Endodermal cell (in vitro differentiated cells): Measurements from ENCODE around the gene ASS1. TPM values are rescaled to one million over a fixed set of nuclear protein-coding genes. Genes with fewer than 3 reads are reported as not detected.
"Not testable (repeated sequence)": the region's sequence is repeated elsewhere in the genome, so short reads cannot be mapped to it uniquely, and the experiment has no call there.

ENCODE experiments used
- DNase-seq: peaks from one replicate; pipeline ENCODE4 v3.0.0-alpha.2; 2017
- H3K27ac ChIP-seq: 2 replicates; pipeline ENCODE4 v1.5.1; 2013; ENCODE audit warnings: mild to moderate bottlenecking, low read depth, low read length, moderate library complexity
- H3K27me3 ChIP-seq: 2 replicates; pipeline ENCODE4 v1.6.1; 2013; ENCODE audit warnings: mild to moderate bottlenecking, low read length, moderate library complexity; ENCODE audit not compliant: insufficient read depth, control insufficient read depth, poor library complexity, severe bottlenecking
- H3K36me3 ChIP-seq: 2 replicates; pipeline ENCODE4 v1.7.0; 2013; ENCODE audit warnings: mild to moderate bottlenecking, low read length, moderate library complexity; ENCODE audit not compliant: control insufficient read depth, insufficient read depth
- H3K4me1 ChIP-seq: one replicate; pipeline ENCODE4 v1.7.0; 2013; ENCODE audit warnings: low read length; ENCODE audit not compliant: control insufficient read depth, insufficient read depth
- H3K4me3 ChIP-seq: 2 replicates; pipeline ENCODE4 v1.5.1; 2013; ENCODE audit warnings: mild to moderate bottlenecking, low read length, moderate library complexity
- H3K9ac ChIP-seq: 2 replicates; pipeline ENCODE4 v1.6.1; 2013; ENCODE audit warnings: mild to moderate bottlenecking, low read length, moderate library complexity; ENCODE audit not compliant: poor library complexity, severe bottlenecking; ENCODE audit errors: extremely low read depth
- H3K9me3 ChIP-seq: 2 replicates; pipeline ENCODE4 v1.6.1; 2013; ENCODE audit warnings: mild to moderate bottlenecking, low read length, moderate library complexity; ENCODE audit not compliant: control insufficient read depth
- H3K27ac Mint-ChIP-seq: 2 replicates; pipeline ENCODE4 v1.8.0; 2020; ENCODE audit warnings: mixed read lengths
- H3K27me3 Mint-ChIP-seq: 2 replicates; pipeline ENCODE4 v1.8.0; 2021; ENCODE audit warnings: mild to moderate bottlenecking, mixed read lengths; ENCODE audit not compliant: insufficient read depth
- H3K36me3 Mint-ChIP-seq: 2 replicates; pipeline ENCODE4 v1.8.0; 2020; ENCODE audit warnings: low read depth, mixed read lengths
- H3K4me1 Mint-ChIP-seq: 2 replicates; pipeline ENCODE4 v1.8.0; 2020; ENCODE audit warnings: mixed read lengths
- H3K4me3 Mint-ChIP-seq: 2 replicates; pipeline ENCODE4 v1.8.0; 2020; ENCODE audit warnings: mild to moderate bottlenecking, moderate library complexity, mixed read lengths
- H3K9me3 Mint-ChIP-seq: 2 replicates; pipeline ENCODE4 v1.8.0; 2020; ENCODE audit warnings: mild to moderate bottlenecking, mixed read lengths
- WGBS, 2 experiments: methylation state at CpG; one replicate each; pipeline versions ENCODE4 v1.1.5 to v1.1.7; 2013; ENCODE audit warnings: missing lambda C conversion rate in 2 of 2, mixed read lengths in 1 of 2; ENCODE audit not compliant: insufficient coverage in 1 of 2, insufficient read length in 1 of 2; 5-methylcytosine and 5-hydroxymethylcytosine counted together
- total RNA-seq, 2 donors: library from RNA; stranded (reverse); fragmentation: NEBNext Ultra II Directional in 1 of 2; extraction: Animal tissue kit (Norgen Biotek cat#: 25700) in 1 of 2; gene quantifications; 2 replicates in 1 of 2; 3 replicates in 1 of 2; pipeline ENCODE4 v1.2.1, GENCODE V29; 2021
- TF ChIP-seq, protein P1 (sequence below): fragments of 200-600 bp; sonication (generic); conservative IDR thresholded peaks from 2 replicates; pipeline ENCODE4 v1.5.0; 2021; ENCODE audit warnings: antibody characterized with exemption, mild to moderate bottlenecking

Gene ASS1
- total RNA-seq, 2 donors from 2014 or later: 30.9 to 57.2 TPM

GRCh38 chr9:130398487-130399240 is 46.1 kb upstream of the ASS1 start:
- no peaks in the 10 kb centered on the region for H3K27me3 Mint-ChIP-seq
- no peak overlapping the region for H3K27ac ChIP-seq
- no peaks in the 10 kb centered on the region for H3K4me1 Mint-ChIP-seq
- H3K27ac Mint-ChIP-seq: no peak overlapping the region
- no peak overlapping the region for H3K4me3 ChIP-seq
- no peaks in the 10 kb centered on the region for H3K9me3 Mint-ChIP-seq
- no peaks in the 10 kb centered on the region for H3K4me1 ChIP-seq
- no peaks in the 10 kb centered on the region for H3K9me3 ChIP-seq
- TF ChIP-seq, protein P1, sequence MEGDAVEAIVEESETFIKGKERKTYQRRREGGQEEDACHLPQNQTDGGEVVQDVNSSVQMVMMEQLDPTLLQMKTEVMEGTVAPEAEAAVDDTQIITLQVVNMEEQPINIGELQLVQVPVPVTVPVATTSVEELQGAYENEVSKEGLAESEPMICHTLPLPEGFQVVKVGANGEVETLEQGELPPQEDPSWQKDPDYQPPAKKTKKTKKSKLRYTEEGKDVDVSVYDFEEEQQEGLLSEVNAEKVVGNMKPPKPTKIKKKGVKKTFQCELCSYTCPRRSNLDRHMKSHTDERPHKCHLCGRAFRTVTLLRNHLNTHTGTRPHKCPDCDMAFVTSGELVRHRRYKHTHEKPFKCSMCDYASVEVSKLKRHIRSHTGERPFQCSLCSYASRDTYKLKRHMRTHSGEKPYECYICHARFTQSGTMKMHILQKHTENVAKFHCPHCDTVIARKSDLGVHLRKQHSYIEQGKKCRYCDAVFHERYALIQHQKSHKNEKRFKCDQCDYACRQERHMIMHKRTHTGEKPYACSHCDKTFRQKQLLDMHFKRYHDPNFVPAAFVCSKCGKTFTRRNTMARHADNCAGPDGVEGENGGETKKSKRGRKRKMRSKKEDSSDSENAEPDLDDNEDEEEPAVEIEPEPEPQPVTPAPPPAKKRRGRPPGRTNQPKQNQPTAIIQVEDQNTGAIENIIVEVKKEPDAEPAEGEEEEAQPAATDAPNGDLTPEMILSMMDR: no peak
- H3K4me3 Mint-ChIP-seq: no peak overlapping the region
- 93 to 94% methylated on average over 10 to 17 of the region's 17 CpGs for WGBS, 2 experiments
- H3K27me3 ChIP-seq: no peaks in the 10 kb centered on the region
- H3K9ac ChIP-seq: no peak overlapping the region
- no peaks in the 10 kb centered on the region for H3K36me3 ChIP-seq
- H3K36me3 Mint-ChIP-seq: no peaks in the 10 kb centered on the region
- DNase-seq: no peak

GRCh38 chr9:130399768-130400167 is 45.0 kb upstream of the ASS1 start:
- H3K9ac ChIP-seq: no peak overlapping the region
- Mint-ChIP-seq H3K9me3 (no peaks in the 10 kb centered on the region), H3K27ac (no peak overlapping the region), H3K27me3 (no peaks in the 10 kb centered on the region), H3K4me3 (no peak overlapping the region), H3K36me3 (no peaks in the 10 kb centered on the region), H3K4me1 (no peaks in the 10 kb centered on the region)
- H3K9me3 ChIP-seq: no peaks in the 10 kb centered on the region
- no peak overlapping the region for H3K27ac ChIP-seq
- H3K36me3 ChIP-seq: no peaks in the 10 kb centered on the region
- no peaks in the 10 kb centered on the region for H3K4me1 ChIP-seq
- 87 to 92% methylated on average over 7 to 8 of the region's 8 CpGs for WGBS, 2 experiments
- no peak overlapping the region for H3K4me3 ChIP-seq
- DNase-seq: no peak
- H3K27me3 ChIP-seq: no peaks in the 10 kb centered on the region
- TF ChIP-seq, protein P1: no peak

DNA sequence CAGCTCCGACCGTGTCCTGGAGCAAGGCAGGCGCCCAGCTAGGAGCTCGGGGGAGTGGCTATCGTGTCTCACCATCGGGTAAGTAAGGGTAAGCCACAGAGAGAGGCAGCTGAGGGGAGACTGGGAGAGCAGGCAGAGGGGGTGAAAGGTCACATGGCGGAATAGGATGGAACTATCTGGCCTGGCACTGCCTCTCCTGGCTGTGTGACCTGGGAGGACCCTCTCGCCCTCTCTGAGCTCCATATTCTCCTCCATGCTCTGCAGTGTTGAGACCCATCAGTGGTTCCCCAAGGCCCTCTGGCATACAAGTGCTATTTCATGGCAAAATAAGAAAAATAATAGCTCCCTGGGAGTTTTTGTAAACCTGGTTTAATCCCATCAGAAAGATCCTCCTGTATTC is 43.9 kb upstream of the ASS1 start:
- Histone ChIP-seq H3K27ac (no peak overlapping the region), H3K27me3 (no peaks in the 10 kb centered on the region), H3K9ac (no peak overlapping the region), H3K9me3 (no peaks in the 10 kb centered on the region), H3K4me1 (no peaks in the 10 kb centered on the region), H3K36me3 (no peaks in the 10 kb centered on the region), H3K4me3 (no peak overlapping the region)
- no peak for DNase-seq
- TF ChIP-seq, protein P1: no peak
- WGBS, 2 experiments: 89 to 100% methylated on average over 4 to 8 of the region's 8 CpGs
- Mint-ChIP-seq H3K36me3 (no peaks in the 10 kb centered on the region), H3K4me1 (no peaks in the 10 kb centered on the region), H3K4me3 (no peak overlapping the region), H3K27ac (no peak overlapping the region), H3K9me3 (no peaks in the 10 kb centered on the region), H3K27me3 (no peaks in the 10 kb centered on the region)

GRCh38 chr9:130401742-130402141 is 43.0 kb upstream of the ASS1 start:
- not testable (repeated sequence) for H3K36me3 Mint-ChIP-seq, H3K9me3 ChIP-seq, H3K9ac ChIP-seq, H3K27ac Mint-ChIP-seq, DNase-seq, H3K4me3 ChIP-seq, H3K27ac ChIP-seq, H3K36me3 ChIP-seq, H3K4me1 Mint-ChIP-seq, H3K4me1 ChIP-seq, H3K4me3 Mint-ChIP-seq, H3K27me3 ChIP-seq, H3K27me3 Mint-ChIP-seq, H3K9me3 Mint-ChIP-seq
- 88 to 100% methylated on average over 2 to 3 of the region's 3 CpGs for WGBS, 2 experiments
